ENCODE results near the gene ANGPTL1.
"Not testable (repeated sequence)": the region's sequence is repeated elsewhere in the genome, so short reads cannot be mapped to it uniquely, and the experiment has no call there.

DNA sequence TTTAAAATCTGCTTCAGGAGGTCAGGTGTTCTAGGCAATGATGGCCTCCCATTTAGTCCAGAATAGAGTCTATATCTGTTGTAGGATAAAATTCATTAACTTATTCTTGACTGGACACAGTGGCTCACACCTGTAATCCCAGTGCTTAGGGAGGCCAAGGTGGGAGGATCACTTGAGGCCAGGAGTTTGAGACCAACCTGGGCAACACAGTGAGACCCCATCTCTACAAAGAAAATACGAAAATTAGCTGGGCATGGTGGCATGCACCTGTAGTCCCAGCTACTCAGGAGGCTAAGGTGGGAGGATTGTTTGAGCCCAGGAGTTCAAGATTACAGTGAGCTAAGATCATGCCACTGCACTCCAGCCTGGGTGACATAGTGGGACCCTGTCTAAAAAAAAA is 23.0 kb downstream of the ANGPTL1 start:
- TF ChIP-seq, protein P1, sequence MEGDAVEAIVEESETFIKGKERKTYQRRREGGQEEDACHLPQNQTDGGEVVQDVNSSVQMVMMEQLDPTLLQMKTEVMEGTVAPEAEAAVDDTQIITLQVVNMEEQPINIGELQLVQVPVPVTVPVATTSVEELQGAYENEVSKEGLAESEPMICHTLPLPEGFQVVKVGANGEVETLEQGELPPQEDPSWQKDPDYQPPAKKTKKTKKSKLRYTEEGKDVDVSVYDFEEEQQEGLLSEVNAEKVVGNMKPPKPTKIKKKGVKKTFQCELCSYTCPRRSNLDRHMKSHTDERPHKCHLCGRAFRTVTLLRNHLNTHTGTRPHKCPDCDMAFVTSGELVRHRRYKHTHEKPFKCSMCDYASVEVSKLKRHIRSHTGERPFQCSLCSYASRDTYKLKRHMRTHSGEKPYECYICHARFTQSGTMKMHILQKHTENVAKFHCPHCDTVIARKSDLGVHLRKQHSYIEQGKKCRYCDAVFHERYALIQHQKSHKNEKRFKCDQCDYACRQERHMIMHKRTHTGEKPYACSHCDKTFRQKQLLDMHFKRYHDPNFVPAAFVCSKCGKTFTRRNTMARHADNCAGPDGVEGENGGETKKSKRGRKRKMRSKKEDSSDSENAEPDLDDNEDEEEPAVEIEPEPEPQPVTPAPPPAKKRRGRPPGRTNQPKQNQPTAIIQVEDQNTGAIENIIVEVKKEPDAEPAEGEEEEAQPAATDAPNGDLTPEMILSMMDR (IDR thresholded peaks at IDR 0.05; ENCODE audit: low read length): not testable (repeated sequence)
- TF ChIP-seq EZH2 (IDR thresholded peaks at IDR 0.05; ENCODE audit: borderline replicate concordance, low read length): not testable (repeated sequence)
